ENCODE measurements around the gene ZER1. TPM values are rescaled to one million over a fixed set of nuclear protein-coding genes. Genes with fewer than 3 reads are reported as not detected.
A peak's percentile ranks its signal among the peaks of the same experiment; 100 is the strongest.

The ZER1 gene
- total RNA-seq, 1 donor from 2014 or later = 45.5 TPM

DNA sequence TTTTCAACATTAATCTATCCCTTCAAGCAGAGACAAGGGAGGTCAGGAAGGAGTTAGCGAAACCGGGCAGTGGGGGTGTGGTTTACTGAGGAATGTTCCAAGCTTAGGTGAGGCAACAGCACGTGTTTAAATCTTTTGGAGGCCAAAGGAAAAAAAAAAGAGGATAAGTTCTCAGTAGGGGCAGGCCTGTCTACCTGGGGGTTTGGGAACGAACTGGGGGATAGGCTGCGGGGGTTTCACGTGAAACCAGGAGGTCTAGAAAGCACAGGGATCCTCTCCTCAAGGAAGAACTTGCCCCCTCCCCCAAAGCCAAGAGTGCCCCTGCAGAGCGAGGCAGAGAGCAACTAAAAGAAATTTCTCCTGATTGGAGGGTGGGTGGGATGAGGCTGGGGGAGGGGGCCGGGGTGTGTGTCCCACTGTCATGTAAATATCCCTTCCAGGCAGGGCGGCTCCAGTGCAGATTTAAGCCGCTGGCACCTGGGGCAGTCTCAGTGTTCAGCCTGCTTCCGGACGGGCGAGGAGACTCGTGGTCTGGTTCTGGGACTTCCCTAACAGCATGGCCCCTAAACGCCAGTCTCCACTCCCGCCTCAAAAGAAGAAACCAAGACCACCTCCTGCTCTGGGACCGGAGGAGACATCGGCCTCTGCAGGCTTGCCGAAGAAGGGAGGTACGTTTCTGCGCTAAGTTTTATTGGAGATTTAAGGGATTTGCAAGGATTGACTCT lies 88.2 kb downstream of the ZER1 start:
- H3K36me3 ChIP-seq = no peaks in the 10 kb centered on the region

More for the DNA sequence above, 88.2 kb downstream of the ZER1 start:
- H3K27ac ChIP-seq = peak overlapping the region; percentile 89
- peak overlapping the region; percentile 79 for H3K4me3 ChIP-seq
- H3K4me1 ChIP-seq = peaks cover 56% of the 10 kb centered on the region
- intact Hi-C loops (cut with DNase I) = no loop called here
- DNase-seq = peak; percentile 74
- no peaks in the 10 kb centered on the region for H3K27me3 ChIP-seq (ENCODE audit: low read depth)
- peak; percentile 58 to 80 for ATAC-seq
- TF ChIP-seq, protein P1, sequence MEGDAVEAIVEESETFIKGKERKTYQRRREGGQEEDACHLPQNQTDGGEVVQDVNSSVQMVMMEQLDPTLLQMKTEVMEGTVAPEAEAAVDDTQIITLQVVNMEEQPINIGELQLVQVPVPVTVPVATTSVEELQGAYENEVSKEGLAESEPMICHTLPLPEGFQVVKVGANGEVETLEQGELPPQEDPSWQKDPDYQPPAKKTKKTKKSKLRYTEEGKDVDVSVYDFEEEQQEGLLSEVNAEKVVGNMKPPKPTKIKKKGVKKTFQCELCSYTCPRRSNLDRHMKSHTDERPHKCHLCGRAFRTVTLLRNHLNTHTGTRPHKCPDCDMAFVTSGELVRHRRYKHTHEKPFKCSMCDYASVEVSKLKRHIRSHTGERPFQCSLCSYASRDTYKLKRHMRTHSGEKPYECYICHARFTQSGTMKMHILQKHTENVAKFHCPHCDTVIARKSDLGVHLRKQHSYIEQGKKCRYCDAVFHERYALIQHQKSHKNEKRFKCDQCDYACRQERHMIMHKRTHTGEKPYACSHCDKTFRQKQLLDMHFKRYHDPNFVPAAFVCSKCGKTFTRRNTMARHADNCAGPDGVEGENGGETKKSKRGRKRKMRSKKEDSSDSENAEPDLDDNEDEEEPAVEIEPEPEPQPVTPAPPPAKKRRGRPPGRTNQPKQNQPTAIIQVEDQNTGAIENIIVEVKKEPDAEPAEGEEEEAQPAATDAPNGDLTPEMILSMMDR (IDR thresholded peaks at IDR 0.05) = no peak
- no peaks in the 10 kb centered on the region for H3K9me3 ChIP-seq

Other genes with a start within 250 kb of the ZER1 start
- gene SPTAN1, start 219.3 kb downstream of the ZER1 start, total RNA-seq = 305 TPM
- gene DYNC2I2, start 115.1 kb downstream of the ZER1 start, total RNA-seq = 37.3 TPM
- gene SET, start 82.7 kb downstream of the ZER1 start, total RNA-seq = 197 TPM
- gene PKN3, start 69.4 kb downstream of the ZER1 start, total RNA-seq = 11.1 TPM
- gene ZDHHC12, start 47.8 kb downstream of the ZER1 start, total RNA-seq = 29.4 TPM
- gene TBC1D13, start 15.3 kb upstream of the ZER1 start, total RNA-seq = 25.6 TPM
- gene ENDOG, start 46.6 kb upstream of the ZER1 start, total RNA-seq = 21.5 TPM
- 32.1 TPM for gene SPOUT1, start 57.9 kb upstream of the ZER1 start, total RNA-seq
- 7.1 TPM for gene KYAT1, start 110.0 kb upstream of the ZER1 start, total RNA-seq
- gene LRRC8A, start 110.2 kb upstream of the ZER1 start, total RNA-seq = 45.5 TPM
- gene PHYHD1, start 149.1 kb upstream of the ZER1 start, total RNA-seq = 39.8 TPM
- 14.4 TPM for gene DOLK, start 175.7 kb upstream of the ZER1 start, total RNA-seq
- 42.4 TPM for gene NUP188, start 175.8 kb upstream of the ZER1 start, total RNA-seq

All from lower lobe of right lung (tissue), 2 donors.